Measurements from ENCODE around the gene DDX42. TPM values are rescaled to one million over a fixed set of nuclear protein-coding genes. Genes with fewer than 3 reads are reported as not detected.

DDX42 gene
- total and polyA plus RNA-seq, 9 of the 15 experiments (the other 6 are each of a cell fraction or from before 2014, with no cell fraction given): 16.5 to 149 (median 87.6) TPM

- BruUV-seq (replicated peaks): no TSS peak
- H3K4me3 ChIP-seq: no peak overlapping the region
- H3K36me3 ChIP-seq (ENCODE audit: control insufficient read depth, insufficient read depth, low read length): peaks cover 100% of the 10 kb centered on the region
- no peak for ATAC-seq
- TF ChIP-seq XRCC5 (IDR thresholded peaks at IDR 0.05; ENCODE audit: low read depth, low read length) (no peak), FUS (optimal IDR thresholded peaks at IDR 0.05; ENCODE audit: low read depth, low read length) (no peak), ZNF253 (CRISPR knock-in tag; conservative IDR thresholded peaks at IDR 0.05) (no peak), HNRNPL (IDR thresholded peaks at IDR 0.05; ENCODE audit: low read depth, low read length) (no peak), NFE2L1 (tag; IDR thresholded peaks at IDR 0.05; ENCODE audit: borderline replicate concordance, low read depth) (no peak), RBBP5 (IDR thresholded peaks at IDR 0.05; ENCODE audit: borderline replicate concordance, insufficient read depth, low read length, poor library complexity, severe bottlenecking) (no peak)
- intact Hi-C loops (cut with micrococcal nuclease) (no loop called here), in situ Hi-C loops (cut with MboI) (no loop called here)
- peaks cover 6% of the 10 kb centered on the region; the same call in 1 of the 2 replicates for H4K20me1 ChIP-seq (replicated peaks; ENCODE audit: control insufficient read depth, insufficient read depth, low read length)
- H3K27ac ChIP-seq (ENCODE audit: extremely low read depth, low read depth, low read length): no peak overlapping the region
- no peak overlapping the region for H3K4me2 ChIP-seq (ENCODE audit: insufficient read depth, low read length)
- H3K9ac ChIP-seq (ENCODE audit: insufficient read depth in 1 of 2, low read depth in 2 of 2, low read length in 2 of 2): no peak overlapping the region
- no peak for DNase-seq (ENCODE audit: extremely low read depth in 1 of 4, low spot score in 3 of 4)
- ChIA-PET CTCF (ENCODE audit: low intra/inter-chr PET ratio) (no interaction called here), POLR2A (interaction anchor here (0.8 to 3.9 kb wide), 7 partner anchors 8 to 20 kb away, joined by 3 to 15 read pairs (median 4); partner anchors contain the start of genes FTSJ3 and PSMC5)
- WGBS (ENCODE audit: insufficient coverage, low coverage, missing lambda C conversion rate): 88% methylated on average over 4 of the region's 4 CpGs
- H3K27me3 ChIP-seq (ENCODE audit: control insufficient read depth in 2 of 2, insufficient read depth in 2 of 2, low read length in 2 of 2): no peaks in the 10 kb centered on the region
- H2AFZ ChIP-seq (ENCODE audit: low read depth, low read length): no peak overlapping the region
- H3K4me1 ChIP-seq (replicated peaks in 1 of 2; ENCODE audit: control insufficient read depth in 2 of 2, insufficient read depth in 2 of 2, low read length in 2 of 2): no peaks in the 10 kb centered on the region
- FAIRE-seq: no peak
- H3K9me1 ChIP-seq (ENCODE audit: control insufficient read depth, insufficient read depth, low read length): no peaks in the 10 kb centered on the region
- H3K9me3 ChIP-seq (replicated peaks; ENCODE audit: control insufficient read depth, insufficient read depth, low read depth, low read length): no peaks in the 10 kb centered on the region
- H3K79me2 ChIP-seq (ENCODE audit: control insufficient read depth, insufficient read depth, low read length): no peaks in the 10 kb centered on the region
These were observed 42.7 kb downstream of the DDX42 start for GRCh38 chr17:63816669-63817068.
